GM18868 (cell line): ENCODE data around the gene DDX4.

Experiments
- ATAC-seq: cut with Tn5 transposase; IDR thresholded peaks from one replicate; pipeline ENCODE4 v1.9.1; 2021; ENCODE audit warnings: mild to moderate bottlenecking, moderate library complexity; ENCODE audit not compliant: unreplicated experiment

Gene DDX4

GRCh38 chr5:55820488-55820887, 82.6 kb downstream of the DDX4 start:
- no peak for ATAC-seq

GRCh38 chr5:55821731-55822512, 84.1 kb downstream of the DDX4 start:
- ATAC-seq: no peak

- ATAC-seq: no peak
Measured at GRCh38 chr5:55823151-55823796, 85.4 kb downstream of the DDX4 start.

GRCh38 chr5:55829956-55830355, 92.1 kb downstream of the DDX4 start:
- no peak for ATAC-seq

- no peak for ATAC-seq
Measured at GRCh38 chr5:55832446-55832845, 94.6 kb downstream of the DDX4 start.

GRCh38 chr5:55836191-55836590, 98.3 kb downstream of the DDX4 start:
- ATAC-seq: no peak

GRCh38 chr5:55841976-55842375, 104.1 kb downstream of the DDX4 start:
- ATAC-seq: no peak

GRCh38 chr5:55847837-55848236, 110.0 kb downstream of the DDX4 start:
- ATAC-seq: no peak

- ATAC-seq: no peak
Measured at GRCh38 chr5:55848783-55849182, 110.9 kb downstream of the DDX4 start.

- ATAC-seq: no peak
Measured at GRCh38 chr5:55850839-55851674, 113.2 kb downstream of the DDX4 start, which contains the start of gene IL31RA. IL31RA (plus strand) TSS chr5:55851357; CDS start chr5:55851571, 214 bp downstream.

GRCh38 chr5:55851675-55851979, 113.8 kb downstream of the DDX4 start:
- no peak for ATAC-seq

GRCh38 chr5:55852503-55852902, 114.6 kb downstream of the DDX4 start:
- ATAC-seq: no peak

GRCh38 chr5:55853041-55853670, 115.3 kb downstream of the DDX4 start:
- ATAC-seq: no peak

GRCh38 chr5:55853818-55854217, 116.0 kb downstream of the DDX4 start:
- no peak for ATAC-seq

- no peak for ATAC-seq
Measured at GRCh38 chr5:55855509-55855908, 117.6 kb downstream of the DDX4 start.

- ATAC-seq: no peak
Measured at GRCh38 chr5:55856516-55857246, 118.8 kb downstream of the DDX4 start.

GRCh38 chr5:55857247-55857640, 119.4 kb downstream of the DDX4 start:
- no peak for ATAC-seq

- no peak for ATAC-seq
Measured at GRCh38 chr5:55858104-55858503, 120.2 kb downstream of the DDX4 start.

- ATAC-seq: no peak
Measured at GRCh38 chr5:55860288-55860687, 122.4 kb downstream of the DDX4 start.

GRCh38 chr5:55860709-55861108, 122.8 kb downstream of the DDX4 start:
- no peak for ATAC-seq
